ENCODE data around the gene SREBF2.

GRCh38 chr22:41832553-41833368 lies at the start of gene SREBF2:
- peak in 1 of 4 experiments; percentile 3 for TF ChIP-seq CTCF (IDR thresholded peaks at IDR 0.05)
- TF ChIP-seq POLR2A (IDR thresholded peaks at IDR 0.05) = peak; percentile 71 to 84

All from uterus (tissue), 2 donors.